Measurements from ENCODE around the gene DSTN.
A peak's percentile ranks its signal among the peaks of the same experiment; 100 is the strongest.

DNA sequence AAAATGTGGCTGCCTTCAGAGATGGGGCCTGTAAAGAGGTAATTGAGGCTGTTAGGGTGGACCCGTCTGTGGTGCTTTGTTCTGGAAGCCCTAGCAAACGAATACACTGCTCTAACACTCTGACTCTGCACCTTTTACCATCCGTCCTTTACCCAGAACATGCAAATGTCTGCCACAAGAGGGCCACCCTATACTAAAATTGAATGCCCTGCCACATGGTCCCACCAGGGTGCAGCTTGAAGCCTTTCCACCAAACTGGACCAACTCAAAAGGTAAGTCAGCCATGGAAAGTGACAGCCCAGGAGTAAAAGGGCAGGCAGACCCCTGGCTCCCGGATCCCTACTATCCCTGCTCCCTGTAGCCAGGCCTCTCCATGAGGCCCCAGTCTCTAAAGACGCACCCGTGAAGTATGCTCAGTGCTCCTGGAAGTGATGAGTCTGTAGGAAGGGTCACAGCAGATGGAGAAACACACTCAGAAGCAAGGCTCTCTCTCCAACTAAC is 32.9 kb upstream of the DSTN start:
- TF ChIP-seq EP300 (IDR thresholded peaks at IDR 0.05) (peak in 1 of 2 donors; percentile 58), POLR2A (IDR thresholded peaks at IDR 0.05) (no peak)

All from tibial nerve (tissue), 3 donors.